HL-60 (cell line): Measurements from ENCODE around the gene FLRT2.

Source experiments
- DNase-seq, 2 experiments: peaks; one replicate each; pipeline ENCODE4 v3.0.0-alpha.2; 2010 to 2020; ENCODE audit warnings: low read depth in 1 of 2, low spot score in 1 of 2
- H3K27ac ChIP-seq: fragments of 250-450 bp; sonication (Bioruptor Pico); replicated peaks from 2 replicates; pipeline ENCODE4 v1.5.1; 2020; ENCODE audit warnings: mild to moderate bottlenecking, moderate library complexity
- H3K27me3 ChIP-seq: fragments of 250-450 bp; sonication (Bioruptor Pico); 2 replicates; pipeline ENCODE4 v1.5.1; 2021; ENCODE audit warnings: mild to moderate bottlenecking, moderate library complexity; ENCODE audit not compliant: insufficient read depth, poor library complexity, severe bottlenecking
- H3K4me3 ChIP-seq: replicated peaks from 2 replicates; pipeline ENCODE4 v1.5.1; 2011; ENCODE audit warnings: mild to moderate bottlenecking, control low read depth, low read length; ENCODE audit not compliant: insufficient read depth
- CTCF ChIP-seq: IDR thresholded peaks from one replicate; pipeline ENCODE4 v1.5.1; 2011; ENCODE audit warnings: low read length, control low read depth, inconsistent platforms; ENCODE audit not compliant: insufficient read depth
- GABPA ChIP-seq: IDR thresholded peaks from 2 replicates; pipeline ENCODE4 v1.6.1; 2012; ENCODE audit warnings: low read depth
- POLR2AphosphoS5 ChIP-seq: IDR thresholded peaks from 2 replicates; pipeline ENCODE4 v1.6.1; 2012; ENCODE audit warnings: low read depth
- REST ChIP-seq: IDR thresholded peaks from 2 replicates; pipeline ENCODE4 v1.6.1; 2012; ENCODE audit warnings: low read depth; ENCODE audit not compliant: insufficient replicate concordance
- SPI1 ChIP-seq: IDR thresholded peaks from 2 replicates; pipeline ENCODE4 v1.6.1; 2012; ENCODE audit warnings: low read depth, mild to moderate bottlenecking, borderline replicate concordance

Gene FLRT2

GRCh38 chr14:85578930-85579329 lies 49.0 kb downstream of the FLRT2 start:
- TF ChIP-seq REST (no peak), GABPA (no peak), SPI1 (no peak), CTCF (no peak), POLR2AphosphoS5 (no peak)
- H3K27ac ChIP-seq: no peak overlapping the region
- no peak overlapping the region for H3K4me3 ChIP-seq
- no peaks in the 10 kb centered on the region for H3K27me3 ChIP-seq
- no peak for DNase-seq

GRCh38 chr14:85579942-85580341 lies 50.0 kb downstream of the FLRT2 start:
- TF ChIP-seq SPI1 (no peak), CTCF (no peak), REST (no peak), GABPA (no peak), POLR2AphosphoS5 (no peak)
- H3K27me3 ChIP-seq: no peaks in the 10 kb centered on the region
- H3K4me3 ChIP-seq: no peak overlapping the region
- no peak overlapping the region for H3K27ac ChIP-seq
- DNase-seq: no peak

GRCh38 chr14:85580536-85581140 lies 50.7 kb downstream of the FLRT2 start:
- TF ChIP-seq GABPA (no peak), CTCF (no peak), REST (no peak), POLR2AphosphoS5 (no peak), SPI1 (no peak)
- H3K4me3 ChIP-seq: no peak overlapping the region
- H3K27ac ChIP-seq: no peak overlapping the region
- no peak for DNase-seq
- no peaks in the 10 kb centered on the region for H3K27me3 ChIP-seq
